ENCODE results near the gene MGRN1.

The MGRN1 gene

DNA sequence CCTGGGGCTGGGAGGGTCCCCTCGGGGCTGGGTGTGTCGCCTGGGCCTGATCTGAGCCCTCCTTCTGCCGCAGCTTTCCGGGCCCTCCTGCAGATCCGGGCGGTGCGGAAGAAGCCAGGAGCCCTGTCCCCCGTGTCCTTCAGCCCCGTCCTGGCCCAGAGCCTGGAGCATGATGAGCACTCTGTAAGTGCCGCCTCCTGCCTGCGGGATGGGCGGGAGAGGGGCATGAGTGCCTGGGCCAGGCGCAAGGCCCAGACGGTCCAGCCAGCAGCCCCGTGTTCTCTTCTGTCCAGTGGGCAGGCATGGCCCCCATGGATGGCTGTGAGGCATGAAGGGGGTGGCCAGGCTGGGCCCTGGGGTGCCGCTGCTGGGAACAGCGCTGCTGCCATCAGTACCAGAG is 52.8 kb downstream of the MGRN1 start:
- DNase-seq: no peak

DNA sequence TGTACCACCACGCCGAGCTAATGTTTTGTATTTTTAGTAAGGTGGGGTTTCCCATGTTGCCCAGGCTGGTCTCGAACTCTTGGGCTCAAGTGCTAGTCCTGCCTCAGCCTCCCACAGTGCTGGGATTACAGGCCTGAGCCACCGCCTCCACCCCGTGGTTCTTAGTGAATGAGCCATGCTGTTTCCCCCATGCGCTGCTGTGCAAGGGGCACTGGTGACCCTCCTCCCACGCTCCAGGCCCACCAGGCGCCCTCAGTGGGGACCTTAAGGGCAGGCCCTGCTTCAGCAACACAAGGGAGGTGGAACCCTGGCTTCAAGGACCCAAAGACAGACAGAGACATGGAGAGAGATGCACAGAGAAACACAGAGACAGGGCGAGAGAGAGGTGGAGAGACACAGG is 53.4 kb downstream of the MGRN1 start:
- DNase-seq: no peak

DNA sequence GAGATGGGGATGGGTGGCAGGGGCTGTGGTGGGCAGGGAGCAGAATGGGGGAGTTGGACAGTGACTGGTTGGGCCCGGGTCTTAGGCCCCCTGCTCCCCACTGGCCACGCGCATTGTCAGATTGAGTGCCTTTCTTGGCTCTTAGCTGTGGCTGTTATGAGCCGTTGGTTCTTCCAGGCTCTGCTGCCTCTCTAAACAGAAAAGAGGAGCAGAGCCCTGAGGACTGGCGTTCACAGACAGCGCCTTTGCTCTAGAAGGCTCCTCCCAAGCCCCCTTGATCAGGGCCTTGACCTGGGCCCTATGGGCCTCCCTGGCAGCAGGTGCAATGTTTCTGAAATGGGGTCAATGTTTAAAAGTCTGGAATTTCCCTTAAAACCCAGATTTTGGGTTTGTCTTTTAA is 54.0 kb downstream of the MGRN1 start:
- no peak for DNase-seq

DNA sequence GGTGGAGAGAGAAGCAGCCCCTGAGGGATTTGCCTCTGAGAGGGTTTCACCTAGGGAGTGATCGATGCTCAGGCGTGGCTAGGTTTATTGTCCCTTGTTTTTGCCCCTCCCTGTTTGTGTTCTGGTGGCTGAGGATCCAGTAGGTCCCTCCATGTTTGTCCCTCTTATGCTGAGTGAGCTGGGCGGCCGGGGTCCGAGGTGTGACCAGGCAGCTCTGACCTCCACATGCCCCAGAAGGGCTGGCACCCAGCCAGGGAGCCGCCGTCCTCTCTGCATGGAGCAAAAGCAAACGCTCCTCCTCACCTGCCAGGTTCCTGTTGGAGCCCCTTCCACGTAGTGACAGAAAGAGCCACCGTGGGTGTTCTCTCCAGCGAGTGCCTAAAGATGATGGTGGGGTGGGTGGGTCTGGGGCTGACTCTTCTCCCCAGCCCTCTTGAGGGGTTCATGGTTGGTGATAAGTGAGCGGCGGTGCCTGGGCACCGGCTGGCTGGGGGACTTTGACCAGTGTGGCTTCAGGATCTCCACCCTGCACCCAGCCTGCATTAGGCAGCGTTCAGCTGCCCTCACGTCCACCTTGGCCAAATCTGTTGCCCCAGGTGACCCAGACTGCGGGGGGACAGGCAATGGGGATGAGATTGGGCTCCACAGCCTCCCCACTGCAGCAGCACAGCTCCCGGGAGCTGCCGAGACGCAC is 54.7 kb downstream of the MGRN1 start:
- DNase-seq: no peak

DNA sequence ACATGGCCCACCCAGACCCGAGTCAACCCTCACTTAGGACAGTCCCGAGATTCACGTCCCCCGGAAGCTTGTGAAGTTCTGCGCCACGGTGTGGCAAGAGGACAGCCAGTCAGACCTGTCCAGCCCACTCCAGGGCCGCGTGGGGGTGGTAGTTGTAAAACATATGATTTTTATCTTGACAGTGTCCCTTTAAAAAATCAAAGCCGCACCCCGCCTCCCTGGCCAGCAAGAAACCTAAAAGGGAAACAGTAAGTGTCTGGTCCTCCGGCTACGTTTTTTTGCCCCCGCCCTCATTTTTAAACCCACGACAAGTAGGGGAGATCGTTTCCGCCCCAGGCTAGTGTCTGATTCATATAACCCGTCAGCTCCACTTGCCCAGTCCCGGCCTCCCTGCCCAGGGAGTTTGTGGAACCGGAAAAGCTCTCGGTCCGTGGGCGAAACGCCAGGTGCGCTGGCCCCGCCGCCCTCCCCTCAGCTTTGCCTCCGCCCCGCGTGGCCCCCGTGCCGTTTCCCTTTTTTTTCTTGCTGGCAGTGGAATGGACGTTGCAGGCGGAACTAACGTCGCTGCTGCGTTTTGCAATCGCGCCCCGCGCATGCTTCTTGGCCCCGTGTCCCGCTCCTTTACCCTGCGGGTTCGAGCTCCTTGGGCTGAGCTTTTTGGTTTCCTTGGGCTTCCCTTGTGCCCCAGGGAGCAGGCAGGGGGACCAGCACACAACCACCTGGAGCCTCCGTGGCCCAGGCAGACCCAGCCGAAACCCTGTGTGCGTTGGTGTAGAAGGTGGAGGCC is 55.4 kb downstream of the MGRN1 start:
- no peak for DNase-seq

DNA sequence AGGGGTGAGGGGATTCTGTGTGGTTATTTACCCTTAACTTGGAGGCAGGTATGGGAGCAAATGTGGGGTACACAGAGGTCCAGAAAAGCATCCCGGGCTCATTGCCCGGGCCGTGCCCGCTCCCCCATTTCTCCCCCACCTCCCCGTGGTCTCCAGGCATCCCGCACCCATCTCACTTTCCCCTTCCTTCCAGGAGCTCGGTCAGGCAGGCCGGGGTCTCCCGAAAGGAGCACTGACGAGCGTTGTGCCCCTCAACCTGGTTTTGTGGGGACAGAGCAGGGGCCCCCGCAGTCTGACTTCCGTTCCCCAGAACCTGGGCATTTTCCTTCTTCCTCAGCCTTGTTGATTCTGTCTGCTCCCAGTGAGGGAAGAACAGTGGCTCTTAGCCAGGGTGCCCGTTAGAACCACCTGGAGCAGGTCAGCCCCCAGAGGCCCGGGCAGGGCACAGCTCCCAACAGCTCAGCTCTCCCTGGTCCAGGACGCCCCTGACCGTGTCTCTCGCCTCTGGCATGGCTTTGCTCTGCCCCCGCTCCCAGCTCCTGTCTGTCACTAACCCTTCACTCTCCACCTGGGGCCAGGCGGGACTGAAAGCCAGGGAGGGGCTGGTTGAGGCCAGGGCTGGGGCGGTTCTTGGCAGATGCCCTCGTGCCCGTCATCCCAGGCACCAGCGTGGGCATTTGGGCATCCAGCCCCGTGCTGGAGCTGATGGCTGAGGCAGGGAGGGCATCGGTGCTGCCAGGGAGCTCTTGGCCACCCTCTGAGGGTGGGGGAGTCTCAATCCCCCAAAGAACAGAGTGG is 56.2 kb downstream of the MGRN1 start:
- DNase-seq: no peak

DNA sequence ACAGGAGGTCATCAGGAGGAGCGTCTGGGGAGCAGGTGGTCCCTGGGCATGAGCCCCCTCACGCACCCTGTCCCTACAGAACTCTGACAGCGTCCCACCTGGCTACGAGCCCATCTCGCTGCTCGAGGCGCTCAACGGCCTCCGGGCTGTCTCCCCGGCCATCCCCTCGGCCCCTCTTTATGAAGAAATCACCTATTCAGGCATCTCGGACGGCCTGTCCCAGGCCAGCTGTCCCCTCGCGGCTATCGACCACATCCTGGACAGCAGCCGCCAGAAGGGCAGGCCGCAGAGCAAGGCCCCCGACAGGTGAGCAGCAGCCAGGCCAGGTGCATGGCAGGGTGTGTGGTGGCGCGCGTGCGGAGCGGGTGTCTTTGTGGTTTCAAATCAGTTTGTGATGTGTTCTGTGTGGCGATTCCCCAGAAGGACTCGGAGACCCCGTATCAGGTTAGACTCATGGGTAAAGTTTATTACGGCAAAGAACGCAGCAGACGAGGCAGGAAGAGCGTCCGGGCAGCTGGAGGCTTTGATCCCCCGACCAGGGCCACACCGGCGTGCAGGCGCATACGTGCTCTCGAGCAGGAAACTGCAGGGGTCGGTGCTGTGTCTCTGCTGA is 57.0 kb downstream of the MGRN1 start:
- no peak for DNase-seq

DNA sequence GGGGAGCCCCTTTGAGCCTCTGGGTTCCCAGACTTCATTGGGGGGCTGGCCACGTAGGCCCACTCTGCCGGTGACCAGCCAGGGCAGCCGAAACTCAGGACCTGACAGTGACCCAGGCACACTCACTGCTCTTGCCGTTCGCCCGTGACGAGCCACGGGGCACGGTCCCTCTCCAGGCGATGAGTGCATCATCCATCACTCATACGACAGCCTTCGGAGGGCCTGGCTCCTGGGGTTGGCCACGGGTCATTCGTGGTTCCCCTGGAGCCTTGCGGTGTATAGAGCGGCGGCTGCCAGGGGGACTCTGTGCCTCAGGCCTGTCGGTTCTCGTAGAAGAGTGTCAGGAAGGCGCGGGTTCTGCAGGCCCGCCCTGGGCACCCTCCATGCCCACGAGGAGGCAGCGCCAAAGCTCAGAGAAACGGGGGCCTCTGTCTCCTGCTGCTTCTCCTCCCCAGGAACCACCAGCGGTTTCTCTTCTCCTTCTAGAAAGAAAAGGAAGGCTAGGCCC is 57.5 kb downstream of the MGRN1 start:
- no peak for DNase-seq

DNA sequence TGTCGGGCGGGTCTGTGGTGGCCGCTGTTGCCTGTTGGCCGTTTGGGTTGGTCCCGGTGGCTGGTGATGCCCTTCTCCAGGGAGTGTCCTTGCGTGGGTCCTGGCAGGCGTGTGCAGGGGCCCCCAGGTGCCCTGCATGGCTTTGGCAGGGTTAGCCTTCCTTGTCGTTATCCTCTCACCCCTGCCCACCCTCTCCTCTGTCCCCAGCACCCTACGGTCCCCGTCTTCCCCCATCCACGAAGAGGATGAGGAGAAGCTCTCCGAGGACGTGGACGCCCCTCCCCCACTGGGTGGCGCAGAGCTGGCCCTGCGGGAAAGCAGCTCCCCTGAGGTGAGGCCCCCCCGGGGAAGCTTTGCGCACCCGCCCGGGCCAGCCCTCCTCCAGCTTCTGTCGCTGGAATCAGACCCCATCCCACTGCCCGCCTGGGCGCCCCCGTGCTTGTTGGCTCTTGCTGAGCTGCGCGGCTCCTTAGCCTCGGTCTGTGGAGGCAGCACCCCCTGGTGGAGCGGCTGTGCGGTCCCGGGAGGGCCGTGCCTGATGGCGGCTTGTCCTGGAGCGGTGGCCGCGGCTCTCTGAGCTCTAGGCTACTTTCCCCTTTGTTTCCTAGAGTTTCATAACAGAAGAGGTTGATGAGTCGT is 58.1 kb downstream of the MGRN1 start:
- DNase-seq: no peak

DNA sequence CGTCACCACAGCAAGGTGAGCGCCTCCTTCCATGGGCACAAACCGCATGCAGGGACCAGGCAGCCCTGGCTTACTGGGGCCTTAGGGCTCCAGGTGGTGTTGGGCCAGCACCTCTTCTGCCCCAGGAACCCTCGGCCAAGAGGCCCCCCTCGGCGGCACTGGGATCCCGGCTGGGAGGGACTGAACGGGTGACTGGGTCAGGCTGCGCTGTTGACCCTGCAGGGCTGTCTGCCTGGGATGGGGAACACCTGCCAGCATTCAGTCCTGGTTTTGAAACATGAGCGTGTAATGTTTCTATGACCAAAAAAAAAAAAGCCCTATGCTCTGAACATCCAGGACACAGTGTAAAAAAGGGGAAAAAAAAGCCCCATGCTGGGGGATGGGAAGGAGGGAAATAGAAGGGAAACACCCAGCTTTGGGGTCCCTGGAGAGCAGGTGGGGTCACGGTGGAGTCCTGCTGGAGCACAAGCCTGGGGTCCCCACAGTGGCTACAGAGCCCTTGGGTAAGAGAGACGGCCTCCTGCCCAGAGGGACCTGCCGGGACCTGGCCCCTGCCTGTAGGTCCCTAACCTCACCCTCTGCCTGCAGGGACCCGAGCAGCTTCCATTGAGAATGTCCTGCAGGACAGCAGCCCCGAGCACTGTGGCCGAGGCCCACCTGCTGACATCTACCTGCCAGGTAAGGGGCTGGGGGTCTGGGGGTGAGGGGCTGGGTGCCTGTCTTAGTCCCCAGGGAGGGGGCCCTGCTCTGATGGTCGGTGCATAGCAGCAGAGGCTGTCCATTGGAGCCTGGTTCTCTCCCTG is 58.8 kb downstream of the MGRN1 start:
- no peak for DNase-seq

DNA sequence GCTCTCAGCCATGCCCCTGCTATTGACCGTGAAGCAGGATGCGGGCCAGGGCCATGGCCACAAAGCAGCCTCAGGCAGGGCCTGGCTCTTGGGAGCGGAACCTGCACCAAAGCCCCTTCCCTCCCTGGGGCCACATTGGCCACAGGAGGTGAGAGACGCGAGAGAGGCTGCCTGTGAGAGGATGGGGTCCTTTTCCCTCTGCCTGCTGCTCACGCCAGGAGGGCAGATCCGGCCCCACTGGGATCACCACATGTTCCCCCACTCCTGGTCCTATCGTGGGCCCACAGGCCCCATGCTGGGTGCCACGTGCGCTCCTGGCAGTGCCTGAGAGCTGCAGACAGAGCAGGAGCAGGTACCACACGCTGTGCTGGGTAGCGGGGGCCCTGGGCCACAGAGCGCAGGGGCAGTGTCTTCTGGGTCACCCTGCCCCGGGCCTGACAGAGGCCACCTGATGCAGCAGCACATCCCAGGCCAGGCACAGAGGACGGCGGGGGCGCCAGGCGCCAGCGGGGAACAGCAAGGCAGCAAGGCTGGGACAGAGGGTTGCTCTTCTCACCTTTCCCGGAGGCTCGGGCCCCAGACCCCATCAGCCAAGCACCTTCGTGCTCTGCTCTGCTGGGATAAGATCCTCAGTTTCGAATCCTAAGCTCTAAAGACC is 59.6 kb downstream of the MGRN1 start:
- DNase-seq: no peak

DNA sequence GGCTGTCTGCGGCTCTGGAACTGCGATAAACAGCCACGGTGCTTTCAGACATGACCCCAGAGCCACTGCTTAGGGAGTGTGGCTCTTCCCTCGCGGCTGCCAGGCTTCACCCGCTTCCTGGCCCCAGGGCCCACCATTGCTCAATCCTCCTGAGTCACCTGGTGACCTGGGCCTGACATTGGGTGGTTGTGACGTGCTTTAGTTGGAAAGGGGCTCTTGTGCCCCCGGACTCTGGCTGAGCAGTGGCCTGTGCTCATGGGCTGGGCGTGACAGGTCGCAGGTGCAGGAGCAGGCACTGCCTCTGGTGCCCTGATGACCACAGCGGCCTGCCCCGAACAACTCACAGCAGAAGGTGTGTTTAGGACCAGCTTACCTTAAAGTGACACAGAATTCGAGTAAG is 60.1 kb downstream of the MGRN1 start:
- DNase-seq: no peak

DNA sequence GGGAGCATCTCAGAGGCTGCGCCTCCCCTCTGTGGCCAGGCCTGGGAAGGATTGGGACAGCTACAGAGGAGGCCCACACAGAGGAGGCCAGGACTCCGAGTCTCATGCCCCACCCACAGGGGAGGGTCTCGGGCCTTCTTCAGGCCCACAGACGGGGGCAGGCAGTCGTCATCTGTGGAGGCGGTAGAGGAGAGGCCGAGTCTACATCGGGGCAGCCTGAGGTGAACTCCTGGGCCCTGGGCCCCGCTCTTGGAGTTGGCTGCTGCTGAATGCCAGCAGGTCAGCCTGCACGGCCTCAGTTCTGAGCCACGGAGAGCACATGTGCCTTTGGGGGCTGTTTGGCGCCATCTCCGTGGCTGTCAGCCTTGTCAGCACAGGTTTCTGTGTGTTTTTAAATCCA is 60.7 kb downstream of the MGRN1 start:
- DNase-seq: no peak

DNA sequence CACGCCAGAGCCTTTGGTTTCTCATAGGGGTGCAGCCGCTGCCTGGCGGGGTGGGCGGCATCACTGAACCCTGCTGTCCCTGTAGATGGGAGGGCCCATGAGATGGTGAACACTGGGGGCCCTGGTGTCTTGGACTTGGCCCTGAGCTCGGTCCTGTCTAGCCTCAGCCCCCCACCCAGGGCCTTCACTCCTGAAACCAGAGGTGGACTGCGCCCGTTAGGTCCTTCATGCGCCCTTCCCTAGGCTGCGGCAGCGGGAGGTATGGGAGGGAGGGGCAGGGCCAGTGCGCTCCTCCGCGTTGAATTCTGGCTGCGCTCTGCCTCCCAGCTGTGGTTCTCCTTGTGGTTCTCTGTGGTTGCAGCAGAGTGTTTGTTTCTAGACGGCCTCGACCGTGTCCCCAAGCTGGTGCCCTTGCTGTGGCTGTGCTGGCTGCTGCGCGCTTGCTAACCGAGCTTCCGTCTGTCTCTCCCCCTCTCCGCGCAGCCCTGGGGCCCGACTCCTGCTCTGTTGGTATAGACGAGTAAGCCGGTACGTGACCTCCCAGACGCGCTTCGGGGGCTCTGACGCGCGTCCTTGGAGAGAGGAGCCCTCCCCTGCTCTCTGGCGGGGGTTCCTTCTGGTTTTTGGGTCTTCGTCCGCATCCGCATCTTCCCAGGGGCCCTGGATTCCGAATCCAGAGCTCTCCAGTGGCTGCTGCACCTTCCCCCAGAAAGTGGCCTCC is 61.3 kb downstream of the MGRN1 start:
- no peak for DNase-seq

DNA sequence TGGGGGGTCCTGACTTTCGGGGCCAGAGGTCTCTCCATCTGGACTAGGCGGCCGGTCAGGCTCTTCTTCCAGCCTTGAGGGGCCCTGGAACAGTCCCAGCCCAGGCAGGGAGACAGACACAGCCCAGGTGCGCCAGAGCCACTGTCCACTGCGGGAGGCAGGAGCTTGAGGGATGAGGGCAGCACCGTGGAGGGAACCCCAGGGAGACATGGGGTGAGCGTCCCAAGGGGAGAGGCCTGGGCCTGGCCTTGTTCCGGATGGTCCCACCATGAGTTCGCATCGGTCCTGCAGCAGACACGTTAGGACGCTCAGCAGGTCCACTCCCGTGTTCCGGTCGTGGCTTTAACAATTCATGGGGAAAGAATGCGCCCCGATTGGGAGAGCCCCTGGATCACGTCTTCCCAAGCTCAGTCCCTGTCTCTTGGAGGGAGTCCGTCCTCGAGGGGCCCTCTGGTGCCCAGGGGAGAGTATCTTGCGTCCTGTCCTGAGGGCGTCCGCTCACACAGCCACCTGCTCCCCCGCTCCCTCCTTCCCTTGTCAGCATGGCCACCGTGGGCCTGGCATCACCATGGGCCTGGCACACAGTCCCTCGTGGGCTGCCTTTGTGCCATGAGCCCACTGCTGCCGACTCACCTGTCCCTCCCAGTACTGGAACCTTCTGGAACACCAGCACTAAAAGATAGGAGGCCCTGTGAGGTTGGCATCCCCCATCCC is 62.0 kb downstream of the MGRN1 start:
- DNase-seq: no peak

DNA sequence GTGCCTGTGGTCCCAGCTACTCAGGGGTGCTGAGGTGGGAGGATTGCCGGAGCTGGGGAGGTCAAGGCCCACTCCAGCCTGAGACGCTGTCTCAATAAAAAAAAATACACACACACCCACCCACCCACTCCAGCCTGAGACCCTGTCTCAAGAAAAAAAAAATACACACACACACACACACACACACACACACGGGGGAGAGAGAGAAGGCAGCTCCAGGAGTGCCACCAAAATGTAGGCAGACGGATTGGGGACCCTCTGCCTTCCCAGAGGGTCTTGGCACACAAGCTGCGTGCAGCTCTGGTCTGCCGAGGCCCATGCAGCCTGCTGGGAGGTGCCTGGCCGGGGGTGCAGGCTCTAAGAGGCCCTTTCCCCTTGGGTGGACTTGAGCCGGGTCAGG is 62.8 kb downstream of the MGRN1 start:
- no peak for DNase-seq

DNA sequence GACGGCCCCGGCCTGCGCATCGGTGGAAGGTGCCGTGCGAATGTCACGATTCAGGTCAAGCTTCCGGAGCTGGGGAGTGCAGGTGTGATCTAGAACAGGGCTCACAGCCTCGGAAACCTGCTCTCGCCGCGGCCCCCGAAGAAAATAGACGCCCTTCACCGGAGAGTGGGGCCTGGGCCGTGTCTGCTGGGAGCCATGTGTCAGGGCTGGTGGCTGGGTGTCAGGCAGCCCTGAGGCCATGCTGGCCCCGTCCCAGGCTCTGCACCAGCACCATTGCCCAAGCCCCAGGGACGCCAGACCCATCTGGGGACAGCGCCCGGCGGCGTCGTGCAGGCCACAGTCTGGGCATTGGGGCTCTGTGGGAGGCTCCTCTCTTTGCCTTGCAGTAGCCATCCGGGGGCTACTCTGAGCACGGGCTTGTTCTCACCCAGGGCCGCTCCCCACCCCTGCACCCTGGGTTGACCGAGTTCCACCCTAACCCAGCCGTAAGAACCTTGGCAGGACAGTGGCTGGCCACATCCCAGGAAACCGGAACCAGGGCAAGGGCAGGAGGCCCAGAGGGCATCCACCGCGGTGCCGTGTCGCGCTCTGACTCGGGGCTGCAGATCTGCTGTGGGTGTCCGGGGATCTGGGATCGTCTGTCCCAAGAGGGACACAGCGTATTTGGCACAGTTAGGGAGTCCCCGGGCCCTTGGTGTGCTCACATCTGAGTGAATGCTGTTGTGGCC is 63.5 kb downstream of the MGRN1 start:
- DNase-seq: no peak

DNA sequence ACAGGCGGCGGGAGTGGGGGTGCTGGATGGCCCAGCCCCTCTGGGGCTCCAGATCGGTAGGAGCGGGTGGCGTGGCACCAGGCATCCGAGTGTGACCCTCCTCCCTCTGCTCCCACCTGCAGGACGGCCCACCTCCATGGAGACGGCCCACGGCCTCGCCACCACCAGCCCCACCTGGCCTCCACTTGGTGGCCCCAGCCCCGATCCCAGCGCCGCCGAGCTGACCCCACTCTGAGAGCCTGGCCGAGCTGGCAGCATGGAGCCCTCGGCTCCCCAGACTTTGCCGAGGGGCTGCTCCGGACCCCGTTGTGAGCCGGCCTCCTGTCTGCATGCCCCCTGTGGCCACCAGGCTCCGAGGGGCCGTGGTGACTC is 64.0 kb downstream of the MGRN1 start:
- DNase-seq: no peak

DNA sequence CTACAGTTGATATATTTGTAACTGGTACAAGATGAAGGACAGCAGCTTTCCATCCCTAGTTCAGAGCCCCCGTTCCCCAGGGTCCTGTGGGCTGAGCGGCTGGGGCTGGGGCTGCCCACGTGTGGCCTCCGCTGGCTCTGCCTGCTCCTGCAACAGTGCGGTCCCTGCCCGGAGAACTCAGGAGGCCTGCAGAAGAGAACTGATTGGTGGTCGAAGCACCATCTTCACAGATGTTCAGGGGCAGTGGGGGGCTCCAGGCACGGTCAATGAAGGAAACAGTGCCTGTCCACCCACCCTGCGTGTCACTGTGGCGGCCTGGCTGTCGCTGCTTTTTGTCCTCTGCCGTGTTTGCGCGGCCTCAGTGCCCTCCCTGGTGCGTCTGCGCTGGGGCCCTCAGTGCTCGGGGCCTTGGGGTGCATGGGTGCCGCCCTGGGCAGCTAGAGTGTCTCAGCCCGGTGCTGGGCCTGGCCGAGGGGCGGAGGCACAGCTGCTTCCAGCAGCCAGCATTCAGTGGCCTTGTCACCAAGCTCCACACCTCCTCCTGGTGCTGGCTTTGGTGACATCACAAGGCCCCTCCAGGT is 64.6 kb downstream of the MGRN1 start:
- DNase-seq: no peak

All from NCI-H748 treated with DMSO at 0.1 percent for 48 hours (cell line).